ENCODE measurements around the gene PROZ.
A peak's percentile ranks its signal among the peaks of the same experiment; 100 is the strongest.

The PROZ gene

GRCh38 chr13:113207890-113208420 is 49.5 kb downstream of the PROZ start:
- DNase-seq (ENCODE audit: low read depth), result no peak

GRCh38 chr13:113208421-113209335 is 50.2 kb downstream of the PROZ start, which contains the start of gene PCID2:
Gene PCID2 (minus strand): TSS chr13:113208669. CDS start chr13:113208634, 35 bp downstream.
- peak; percentile 72 for DNase-seq (ENCODE audit: low read depth)

GRCh38 chr13:113209336-113209758 is 50.9 kb downstream of the PROZ start, which contains the start of gene CUL4A:
Gene CUL4A (plus strand): TSS chr13:113209613. CDS start chr13:113209628, 15 bp downstream.
- no peak for DNase-seq (ENCODE audit: low read depth)

- no peak for DNase-seq (ENCODE audit: low read depth)
These were observed 51.4 kb downstream of the PROZ start for GRCh38 chr13:113209759-113210421.

- no peak for DNase-seq (ENCODE audit: low read depth)
These were observed 52.4 kb downstream of the PROZ start for GRCh38 chr13:113210833-113211232.

- no peak for DNase-seq (ENCODE audit: low read depth)
These were observed 53.3 kb downstream of the PROZ start for GRCh38 chr13:113211774-113212173.

GRCh38 chr13:113216254-113217048 is 58.0 kb downstream of the PROZ start:
- peak; percentile 49 for DNase-seq (ENCODE audit: low read depth)

GRCh38 chr13:113218586-113218985 is 60.1 kb downstream of the PROZ start:
- DNase-seq (ENCODE audit: low read depth), result no peak

GRCh38 chr13:113219256-113219940 is 61.0 kb downstream of the PROZ start:
- DNase-seq (ENCODE audit: low read depth), result no peak

- DNase-seq (ENCODE audit: low read depth), result no peak
These were observed 61.7 kb downstream of the PROZ start for GRCh38 chr13:113220141-113220598.

- no peak for DNase-seq (ENCODE audit: low read depth)
These were observed 62.4 kb downstream of the PROZ start for GRCh38 chr13:113220877-113221276.
